HepG2 (cell line): ENCODE data around the gene ZSCAN1. TPM values are rescaled to one million over a fixed set of nuclear protein-coding genes. Genes with fewer than 3 reads are reported as not detected.

Experiments
- ATAC-seq: fragments of 200-7000 bp; cut with Tn5 transposase; 3 replicates; pipeline ENCODE4 v1.9.1; 2020; ENCODE audit warnings: mild to moderate bottlenecking, moderate library complexity
- BruUV-seq: library from RNA; stranded (reverse); fragments of 400-500 nt; replicated peaks from 2 replicates; lab custom pipeline; 2021; lab: Mats Ljungman, UMichigan
- CTCF ChIA-PET: fragments of 300-600 bp; formaldehyde crosslinking; extraction: SDS; loops from one replicate; lab custom pipeline; 2021; ENCODE audit warnings: low total read pairs, inconsistent platforms, low intra/inter-chr PET ratio; lab: Yijun Ruan, JAX
- POLR2A ChIA-PET: fragments of 350-600 bp; sonication (Branson Sonifier 250); formaldehyde crosslinking; loops from one replicate; lab custom pipeline; 2020; ENCODE audit warnings: antibody characterized with exemption, inconsistent platforms; lab: Yijun Ruan, JAX
- DNase-seq: peaks from one replicate; pipeline ENCODE4 v3.0.0-alpha.2; 2015; ENCODE audit warnings: low spot score
- FAIRE-seq: peaks from 3 replicates; lab custom pipeline; 2011; peaks lifted over from hg19 to GRCh38; lab: Jason Lieb, UNC
- H2AFZ ChIP-seq: one replicate; pipeline ENCODE4 v1.6.1; 2011; ENCODE audit warnings: low read length, inconsistent platforms
- H3K27ac ChIP-seq: fragments of 300-600 bp; 3 replicates; pipeline ENCODE4 v1.8.0; 2011; ENCODE audit warnings: mixed run types, mild to moderate bottlenecking, mixed read lengths, low read length, inconsistent platforms; ENCODE audit not compliant: insufficient read depth; ENCODE audit errors: extremely low read length
- H3K27me3 ChIP-seq, 2 experiments: fragments of 200-600 bp in 1 of 2; 2 replicates in 1 of 2; 3 replicates in 1 of 2; pipeline versions ENCODE4 v1.6.0 to v1.8.0; 2011; ENCODE audit warnings: low read length in 2 of 2, mild to moderate bottlenecking in 2 of 2, moderate library complexity in 2 of 2, inconsistent platforms in 1 of 2; ENCODE audit not compliant: insufficient read depth in 2 of 2, control insufficient read depth in 1 of 2
- H3K36me3 ChIP-seq, 2 experiments: fragments of 200-600 bp in 1 of 2; replicated peaks in 1 of 2; 2 replicates in 1 of 2; 3 replicates in 1 of 2; pipeline versions ENCODE4 v1.5.1 to v1.8.0; 2011; ENCODE audit warnings: low read length in 2 of 2, inconsistent platforms in 1 of 2; ENCODE audit not compliant: insufficient read depth in 2 of 2, control insufficient read depth in 1 of 2
- H3K4me1 ChIP-seq: 2 replicates; pipeline ENCODE4 v1.5.1; 2012; ENCODE audit warnings: low read length, inconsistent platforms; ENCODE audit not compliant: insufficient read depth
- H3K4me2 ChIP-seq: 2 replicates; pipeline ENCODE4 v1.6.0; 2011; ENCODE audit warnings: low read depth, low read length, inconsistent platforms
- H3K4me3 ChIP-seq, 3 experiments: fragments of 200-600 bp in 1 of 3; sonication (generic), shearing (Covaris generic) in 1 of 3; replicated peaks in 1 of 3; 2 replicates each; pipeline ENCODE4 v1.5.1; 2011 to 2016; ENCODE audit warnings: low read length in 3 of 3, inconsistent platforms in 2 of 3, low read depth in 2 of 3, mild to moderate bottlenecking in 2 of 3, control low read depth in 1 of 3, mixed read lengths in 1 of 3; ENCODE audit not compliant: insufficient read depth in 1 of 3
- H3K79me2 ChIP-seq: one replicate; pipeline ENCODE4 v1.6.1; 2011; ENCODE audit warnings: low read length, inconsistent platforms; ENCODE audit not compliant: insufficient read depth
- H3K9ac ChIP-seq: 2 replicates; pipeline ENCODE4 v1.6.0; 2011; ENCODE audit warnings: mild to moderate bottlenecking, low read depth, low read length, inconsistent platforms; ENCODE audit not compliant: insufficient read depth
- H3K9me3 ChIP-seq: 2 replicates; pipeline ENCODE4 v1.5.1; 2012; ENCODE audit warnings: mild to moderate bottlenecking, low read length
- H4K20me1 ChIP-seq: 2 replicates; pipeline ENCODE4 v1.6.0; 2011; ENCODE audit warnings: inconsistent platforms, mild to moderate bottlenecking, low read length, moderate library complexity; ENCODE audit not compliant: insufficient read depth
- CHD2 ChIP-seq: IDR thresholded peaks from 2 replicates; pipeline ENCODE4 v1.6.1; 2011; ENCODE audit warnings: low read depth, low read length, improper control_type of control experiment
- GATAD2A ChIP-seq: IDR thresholded peaks from 2 replicates; pipeline ENCODE4 v1.6.1; 2016
- KAT8 ChIP-seq: IDR thresholded peaks from 2 replicates; pipeline ENCODE4 v1.6.1; 2016; ENCODE audit warnings: missing genetic modification reagents, missing compliant biosample characterization
- MED8 ChIP-seq: sonication (generic); formaldehyde crosslinking; IDR thresholded peaks from 2 replicates; pipeline ENCODE4 v1.8.1; 2023; ENCODE audit warnings: mild to moderate bottlenecking, missing genetic modification reagents; ENCODE audit not compliant: insufficient replicate concordance
- MZF1 ChIP-seq: sonication (generic); formaldehyde crosslinking; IDR thresholded peaks from 2 replicates; pipeline ENCODE4 v1.8.1; 2023; ENCODE audit warnings: mild to moderate bottlenecking, missing genetic modification reagents, borderline replicate concordance
- ZBTB26 ChIP-seq: IDR thresholded peaks from 2 replicates; pipeline ENCODE4 v1.6.1; 2016; ENCODE audit warnings: missing compliant biosample characterization, missing genetic modification reagents, borderline replicate concordance
- ZBTB46 ChIP-seq: sonication (generic); formaldehyde crosslinking; IDR thresholded peaks from 2 replicates; pipeline ENCODE4 v1.4.0; 2020; ENCODE audit warnings: mild to moderate bottlenecking, missing genetic modification reagents, borderline replicate concordance
- ZNF720 ChIP-seq: sonication (generic); formaldehyde crosslinking; IDR thresholded peaks from 2 replicates; pipeline ENCODE4 v1.4.0; 2020; ENCODE audit warnings: missing genetic modification reagents
- WGBS: methylation state at CpG from one replicate; pipeline ENCODE4 v1.1.6; 2017; ENCODE audit warnings: low lambda C conversion rate; 5-methylcytosine and 5-hydroxymethylcytosine counted together
- in situ Hi-C: cut with HindIII; loops from 2 replicates; pipeline ENCODE4 v1.10.0; 2017; ENCODE audit warnings: low pct_unique_long_range_greater_than_20kb; ENCODE audit not compliant: extremely low pct_ligation_motif_present
- intact Hi-C: fragments of 100-400 bp; cut with micrococcal nuclease; formaldehyde crosslinking; loops from one replicate; pipeline ENCODE4 v1.10.0; 2022; ENCODE audit not compliant: unreplicated experiment
- polyA plus RNA-seq, 8 experiments: library from polyadenylated mRNA; depleted of rRNA in 3 of 8; stranded (reverse) in 7 of 8; unstranded in 1 of 8; fragments of >200 nt; fragmentation: Illumina TruSeq in 4 of 8; extraction: Trizol in 4 of 8; gene quantifications; 2 replicates each; pipeline versions ENCODE4 v1.2.1 to v1.2.3, GENCODE V29; 2011 to 2016; ENCODE audit warnings: low read depth in 4 of 8, missing spikeins in 1 of 8, mixed read lengths in 1 of 8; ENCODE audit not compliant: insufficient read depth in 1 of 8
- total RNA-seq, 5 experiments: library from RNA; depleted of rRNA; stranded (reverse); fragments of >200 nt; fragmentation: Illumina TruSeq; extraction: Trizol; gene quantifications; 2 replicates each; pipeline ENCODE4 v1.2.3, GENCODE V29; 2016; ENCODE audit warnings: low read depth in 1 of 5

The ZSCAN1 gene
- total and polyA plus RNA-seq, 2 of the 13 experiments (the other 11 are each of a cell fraction or from before 2014, with no cell fraction given) = not detected

- no peaks in the 10 kb centered on the region for H3K79me2 ChIP-seq
- 29% methylated on average over 2 of the region's 2 CpGs for WGBS
- DNase-seq (no peak), ATAC-seq (no peak), FAIRE-seq (no peak)
- intact Hi-C loops (no loop called here), in situ Hi-C loops (no loop called here)
- H3K27me3 ChIP-seq = no peaks in the 10 kb centered on the region
- POLR2A ChIA-PET = no interaction called here
- H3K4me1 ChIP-seq = no peaks in the 10 kb centered on the region
- H2AFZ ChIP-seq = no peak overlapping the region
- no peaks in the 10 kb centered on the region for H4K20me1 ChIP-seq
- CTCF ChIA-PET = no interaction called here
- no peaks in the 10 kb centered on the region for H3K36me3 ChIP-seq
- H3K27ac ChIP-seq = no peak overlapping the region
- TF ChIP-seq MED8 (CRISPR knock-in tag) (no peak), CHD2 (no peak), KAT8 (CRISPR knock-in tag) (no peak), GATAD2A (CRISPR knock-in tag) (no peak), ZNF720 (CRISPR knock-in tag) (no peak), MZF1 (CRISPR knock-in tag) (no peak), ZBTB46 (no peak), ZBTB26 (CRISPR knock-in tag) (no peak)
- no TSS peak for BruUV-seq
- no peak overlapping the region for H3K9ac ChIP-seq
- no peak overlapping the region for H3K4me2 ChIP-seq
- H3K4me3 ChIP-seq = no peak overlapping the region
- peaks cover 91% of the 10 kb centered on the region for H3K9me3 ChIP-seq
Measured at GRCh38 chr19:58098682-58098998, 64.8 kb downstream of the ZSCAN1 start.

Other genes starting within 250 kb of the ZSCAN1 start
- 16.3 and 16.6 TPM in 2 replicates for gene ZNF552, start 219.1 kb upstream of the ZSCAN1 start, total RNA-seq (2016; rRNA removed; fragmentation: Illumina TruSeq; extraction: Trizol)
- gene ZNF552, start 219.1 kb upstream of the ZSCAN1 start, polyA plus RNA-seq (2011; rRNA removed) = 8.1 and 11.7 TPM in 2 replicates
- gene ZNF587B, start 203.7 kb upstream of the ZSCAN1 start, total RNA-seq (2016; rRNA removed; fragmentation: Illumina TruSeq; extraction: Trizol) = 29.9 and 33.6 TPM in 2 replicates
- 4.3 and 5.2 TPM in 2 replicates for gene ZNF587B, start 203.7 kb upstream of the ZSCAN1 start, polyA plus RNA-seq (2011; rRNA removed)
- gene ZNF587, start 184.2 kb upstream of the ZSCAN1 start, total RNA-seq (2016; rRNA removed; fragmentation: Illumina TruSeq; extraction: Trizol) = 17.5 and 22.9 TPM in 2 replicates
- 8.7 and 12.6 TPM in 2 replicates for gene ZNF587, start 184.2 kb upstream of the ZSCAN1 start, polyA plus RNA-seq (2011; rRNA removed)
- 2.3 and 3.4 TPM in 2 replicates for gene ZNF814, start 145.0 kb upstream of the ZSCAN1 start, total RNA-seq (2016; rRNA removed; fragmentation: Illumina TruSeq; extraction: Trizol)
- 2.1 and 2.5 TPM in 2 replicates for gene ZNF814, start 145.0 kb upstream of the ZSCAN1 start, polyA plus RNA-seq (2011; rRNA removed)
- 13.7 and 14.1 TPM in 2 replicates for gene ZNF417, start 117.4 kb upstream of the ZSCAN1 start, total RNA-seq (2016; rRNA removed; fragmentation: Illumina TruSeq; extraction: Trizol)
- gene ZNF417, start 117.4 kb upstream of the ZSCAN1 start, polyA plus RNA-seq (2011; rRNA removed) = 2.9 and 3.2 TPM in 2 replicates
- 0.27 TPM in 1 of 2 replicates, not detected in the other for gene ZNF418, start 98.6 kb upstream of the ZSCAN1 start, total RNA-seq (2016; rRNA removed; fragmentation: Illumina TruSeq; extraction: Trizol)
- gene ZNF418, start 98.6 kb upstream of the ZSCAN1 start, polyA plus RNA-seq (2011; rRNA removed) = 0.03 and 0.07 TPM in 2 replicates
- gene ZNF256, start 86.3 kb upstream of the ZSCAN1 start, total RNA-seq (2016; rRNA removed; fragmentation: Illumina TruSeq; extraction: Trizol) = 6.0 and 6.7 TPM in 2 replicates
- 3.1 and 3.8 TPM in 2 replicates for gene ZNF256, start 86.3 kb upstream of the ZSCAN1 start, polyA plus RNA-seq (2011; rRNA removed)
- 0.22 and 0.38 TPM in 2 replicates for gene C19orf18, start 59.5 kb upstream of the ZSCAN1 start, total RNA-seq (2016; rRNA removed; fragmentation: Illumina TruSeq; extraction: Trizol)
- 0.55 and 0.56 TPM in 2 replicates for gene C19orf18, start 59.5 kb upstream of the ZSCAN1 start, polyA plus RNA-seq (2011; rRNA removed)
- gene ZNF606, start 31.2 kb upstream of the ZSCAN1 start, total RNA-seq (2016; rRNA removed; fragmentation: Illumina TruSeq; extraction: Trizol) = 8.4 and 14.8 TPM in 2 replicates
- gene ZNF606, start 31.2 kb upstream of the ZSCAN1 start, polyA plus RNA-seq (2011; rRNA removed) = 4.2 and 5.2 TPM in 2 replicates
- not detected in 2 replicates for gene ZNF135, start 25.3 kb downstream of the ZSCAN1 start, total RNA-seq (2016; rRNA removed; fragmentation: Illumina TruSeq; extraction: Trizol)
- not detected in 2 replicates for gene ZNF135, start 25.3 kb downstream of the ZSCAN1 start, polyA plus RNA-seq (2011; rRNA removed)
- gene ZSCAN18, start 64.2 kb downstream of the ZSCAN1 start, total RNA-seq (2016; rRNA removed; fragmentation: Illumina TruSeq; extraction: Trizol) = not detected in 2 replicates
- 0.10 TPM in 1 of 2 replicates, not detected in the other for gene ZSCAN18, start 64.2 kb downstream of the ZSCAN1 start, polyA plus RNA-seq (2011; rRNA removed)
- 9.6 and 11.4 TPM in 2 replicates for gene ZNF329, start 116.8 kb downstream of the ZSCAN1 start, total RNA-seq (2016; rRNA removed; fragmentation: Illumina TruSeq; extraction: Trizol)
- 3.8 and 4.6 TPM in 2 replicates for gene ZNF329, start 116.8 kb downstream of the ZSCAN1 start, polyA plus RNA-seq (2011; rRNA removed)
- 17.0 and 23.0 TPM in 2 replicates for gene ZNF274, start 149.0 kb downstream of the ZSCAN1 start, total RNA-seq (2016; rRNA removed; fragmentation: Illumina TruSeq; extraction: Trizol)
- gene ZNF274, start 149.0 kb downstream of the ZSCAN1 start, polyA plus RNA-seq (2011; rRNA removed) = 16.1 and 21.0 TPM in 2 replicates
- gene ZNF544, start 194.9 kb downstream of the ZSCAN1 start, total RNA-seq (2016; rRNA removed; fragmentation: Illumina TruSeq; extraction: Trizol) = 15.6 and 17.0 TPM in 2 replicates
- gene ZNF544, start 194.9 kb downstream of the ZSCAN1 start, polyA plus RNA-seq (2011; rRNA removed) = 13.1 and 14.7 TPM in 2 replicates
- gene ZNF8, start 244.9 kb downstream of the ZSCAN1 start, total RNA-seq (2016; rRNA removed; fragmentation: Illumina TruSeq; extraction: Trizol) = 3.3 and 3.7 TPM in 2 replicates
- 3.0 and 3.1 TPM in 2 replicates for gene ZNF8, start 244.9 kb downstream of the ZSCAN1 start, polyA plus RNA-seq (2011; rRNA removed)